ENCODE measurements around the gene SUMO4. TPM values are rescaled to one million over a fixed set of nuclear protein-coding genes. Genes with fewer than 3 reads are reported as not detected.

Gene SUMO4
- total RNA-seq, 1 donor from 2014 or later, result 1.1 TPM

DNA sequence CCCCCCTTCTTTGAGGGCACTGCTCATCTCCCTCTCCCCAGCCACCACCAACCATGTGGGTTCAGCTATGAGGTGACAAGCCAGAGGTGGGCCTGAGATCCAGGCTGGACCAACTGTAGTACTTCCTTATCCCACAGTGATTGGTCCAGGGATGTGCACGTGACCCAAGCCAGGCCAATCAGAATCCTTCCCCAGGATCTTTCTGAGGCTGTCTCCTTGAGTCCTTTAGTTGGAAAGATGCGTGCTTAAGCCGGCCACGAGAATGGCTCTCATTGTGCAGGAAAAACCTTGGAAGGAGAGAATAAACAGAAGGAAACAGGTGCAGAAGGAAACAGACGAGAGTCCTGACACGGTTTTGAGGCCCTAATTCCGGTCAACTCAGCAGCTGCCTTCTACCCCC, 45.5 kb downstream of the SUMO4 start:
- Mint-ChIP-seq H3K4me3 (ENCODE audit: unreplicated experiment) (no peak overlapping the region), H3K9me3 (ENCODE audit: low read depth) (no peaks in the 10 kb centered on the region), H3K4me1 (ENCODE audit: low read depth) (peaks cover 15% of the 10 kb centered on the region), H3K36me3 (ENCODE audit: low read depth) (no peaks in the 10 kb centered on the region), H3K27ac (ENCODE audit: unreplicated experiment) (no peak overlapping the region), H3K27me3 (ENCODE audit: low read depth) (peaks cover 2% of the 10 kb centered on the region)
- TF ChIP-seq, protein P1, sequence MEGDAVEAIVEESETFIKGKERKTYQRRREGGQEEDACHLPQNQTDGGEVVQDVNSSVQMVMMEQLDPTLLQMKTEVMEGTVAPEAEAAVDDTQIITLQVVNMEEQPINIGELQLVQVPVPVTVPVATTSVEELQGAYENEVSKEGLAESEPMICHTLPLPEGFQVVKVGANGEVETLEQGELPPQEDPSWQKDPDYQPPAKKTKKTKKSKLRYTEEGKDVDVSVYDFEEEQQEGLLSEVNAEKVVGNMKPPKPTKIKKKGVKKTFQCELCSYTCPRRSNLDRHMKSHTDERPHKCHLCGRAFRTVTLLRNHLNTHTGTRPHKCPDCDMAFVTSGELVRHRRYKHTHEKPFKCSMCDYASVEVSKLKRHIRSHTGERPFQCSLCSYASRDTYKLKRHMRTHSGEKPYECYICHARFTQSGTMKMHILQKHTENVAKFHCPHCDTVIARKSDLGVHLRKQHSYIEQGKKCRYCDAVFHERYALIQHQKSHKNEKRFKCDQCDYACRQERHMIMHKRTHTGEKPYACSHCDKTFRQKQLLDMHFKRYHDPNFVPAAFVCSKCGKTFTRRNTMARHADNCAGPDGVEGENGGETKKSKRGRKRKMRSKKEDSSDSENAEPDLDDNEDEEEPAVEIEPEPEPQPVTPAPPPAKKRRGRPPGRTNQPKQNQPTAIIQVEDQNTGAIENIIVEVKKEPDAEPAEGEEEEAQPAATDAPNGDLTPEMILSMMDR (IDR thresholded peaks at IDR 0.05), result no peak
- DNase-seq (ENCODE audit: low spot score), result no peak

DNA sequence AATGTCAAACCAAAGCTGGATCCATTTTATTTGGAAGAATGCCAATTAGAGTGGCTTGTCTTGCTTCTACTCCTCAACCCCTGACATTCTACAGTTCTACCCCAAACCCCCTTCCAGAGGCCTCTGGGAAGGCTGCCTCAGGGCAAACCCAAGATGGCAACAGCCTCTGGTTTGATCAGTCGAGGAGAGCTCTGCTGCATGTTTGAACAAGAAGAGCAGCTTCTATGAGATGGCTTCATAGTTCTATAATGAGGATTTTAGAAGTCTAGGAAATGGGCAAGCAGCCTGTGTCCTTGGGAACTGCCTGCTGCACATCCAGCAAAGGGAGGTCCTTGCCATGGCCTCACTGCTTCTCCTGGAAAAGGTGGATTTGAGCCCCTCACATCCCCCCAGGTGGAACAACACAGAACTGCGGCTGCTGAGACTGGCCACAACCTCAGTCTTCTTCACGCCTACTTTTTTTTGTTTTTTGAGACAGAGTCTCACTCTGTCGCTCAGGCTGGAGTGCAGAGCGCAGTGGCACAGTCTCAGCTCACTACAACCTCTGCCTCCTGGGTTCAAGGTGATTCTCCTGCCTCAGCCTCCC, 46.8 kb downstream of the SUMO4 start:
- no peaks in the 10 kb centered on the region for H3K36me3 Mint-ChIP-seq (ENCODE audit: low read depth)
- H3K27me3 Mint-ChIP-seq (ENCODE audit: low read depth), result peaks cover 2% of the 10 kb centered on the region
- TF ChIP-seq, protein P1 (IDR thresholded peaks at IDR 0.05), result peak; percentile 11
- DNase-seq (ENCODE audit: low spot score), result no peak
- H3K4me1 Mint-ChIP-seq (ENCODE audit: low read depth), result peaks cover 7% of the 10 kb centered on the region
- H3K27ac Mint-ChIP-seq (ENCODE audit: unreplicated experiment), result no peak overlapping the region
- H3K4me3 Mint-ChIP-seq (ENCODE audit: unreplicated experiment), result no peak overlapping the region
- H3K9me3 Mint-ChIP-seq (ENCODE audit: low read depth), result no peaks in the 10 kb centered on the region

DNA sequence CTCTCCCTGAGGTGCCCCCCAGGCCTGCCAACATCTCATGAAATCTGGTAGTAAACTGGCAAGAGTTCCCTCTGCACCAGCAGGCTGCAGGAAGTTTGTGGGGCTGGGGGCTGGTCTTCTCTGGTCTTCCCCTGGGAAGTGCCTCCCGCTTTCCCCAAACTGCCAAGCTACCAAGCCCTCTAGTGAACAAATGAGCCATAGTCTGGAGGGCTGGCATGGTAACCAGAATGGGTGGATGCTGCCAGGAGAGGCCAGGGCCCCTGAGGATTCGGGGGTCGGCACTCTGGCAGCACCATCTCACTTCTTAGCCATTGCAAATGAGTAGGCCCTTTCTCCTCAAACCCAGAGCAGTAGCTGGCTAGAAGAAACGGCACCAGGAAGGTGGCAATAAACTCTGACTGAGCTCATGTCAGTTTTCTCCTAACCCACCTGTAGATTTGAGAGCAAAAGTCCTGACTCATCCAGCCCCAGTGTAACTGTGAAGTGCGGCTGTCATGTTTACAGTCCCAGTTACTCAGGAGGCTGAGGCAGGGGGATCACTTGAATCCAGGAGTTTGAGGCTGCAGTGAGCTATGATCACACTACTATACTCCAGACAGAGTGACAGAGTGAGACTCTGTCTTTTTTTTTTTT, 48.9 kb downstream of the SUMO4 start:
- no peak overlapping the region for H3K4me3 Mint-ChIP-seq (ENCODE audit: unreplicated experiment)
- no peaks in the 10 kb centered on the region for H3K9me3 Mint-ChIP-seq (ENCODE audit: low read depth)
- no peaks in the 10 kb centered on the region for H3K36me3 Mint-ChIP-seq (ENCODE audit: low read depth)
- TF ChIP-seq, protein P1 (IDR thresholded peaks at IDR 0.05), result no peak
- H3K4me1 Mint-ChIP-seq (ENCODE audit: low read depth), result peaks cover 5% of the 10 kb centered on the region
- DNase-seq (ENCODE audit: low spot score), result no peak
- H3K27ac Mint-ChIP-seq (ENCODE audit: unreplicated experiment), result no peak overlapping the region
- peaks cover 2% of the 10 kb centered on the region for H3K27me3 Mint-ChIP-seq (ENCODE audit: low read depth)

DNA sequence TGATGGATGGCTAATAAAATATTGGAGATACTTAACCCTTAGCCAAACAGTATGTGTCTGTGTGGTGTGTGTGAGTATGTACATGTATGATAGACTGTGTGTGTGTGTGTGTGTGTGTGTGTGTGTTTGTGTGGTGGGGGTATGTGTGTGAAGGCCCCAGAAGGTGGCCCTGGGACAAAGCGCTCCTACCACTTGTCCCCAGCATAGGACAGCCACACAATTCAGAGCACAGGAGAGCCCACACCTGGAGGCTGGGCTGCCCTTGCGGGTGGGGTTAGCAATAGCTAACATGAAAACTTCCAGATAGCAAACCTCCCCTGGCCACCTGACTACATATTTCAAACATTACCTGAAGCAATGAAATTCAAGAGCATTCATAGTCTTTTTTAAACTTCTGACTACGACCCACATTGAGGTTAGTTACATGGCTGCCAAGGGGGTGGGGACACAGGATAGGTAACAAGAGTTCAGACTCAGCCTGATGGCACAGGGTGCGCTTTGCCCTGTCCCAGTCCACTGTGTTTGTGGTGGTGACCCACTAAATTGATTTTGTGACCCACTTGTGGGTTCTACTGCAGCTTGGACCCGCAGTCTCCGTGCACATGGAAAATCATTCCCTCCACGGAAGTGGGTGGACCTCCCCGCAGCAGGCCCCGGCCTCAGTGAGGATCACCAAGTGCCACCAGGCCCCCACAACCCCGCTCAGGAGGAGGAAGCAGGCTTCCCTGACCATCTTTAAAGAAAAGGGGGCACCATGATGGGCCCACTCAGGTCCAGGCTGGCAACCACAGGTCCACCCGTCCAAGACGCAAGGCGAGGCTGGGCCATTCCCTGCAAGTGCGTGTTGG, 50.0 kb downstream of the SUMO4 start:
- H3K27ac Mint-ChIP-seq (ENCODE audit: unreplicated experiment), result no peak overlapping the region
- H3K36me3 Mint-ChIP-seq (ENCODE audit: low read depth), result no peaks in the 10 kb centered on the region
- TF ChIP-seq, protein P1 (IDR thresholded peaks at IDR 0.05), result no peak
- no peaks in the 10 kb centered on the region for H3K9me3 Mint-ChIP-seq (ENCODE audit: low read depth)
- DNase-seq (ENCODE audit: low spot score), result no peak
- peak overlapping the region; percentile 49 for H3K4me3 Mint-ChIP-seq (ENCODE audit: unreplicated experiment)
- H3K27me3 Mint-ChIP-seq (ENCODE audit: low read depth), result peaks cover 2% of the 10 kb centered on the region
- peaks cover 15% of the 10 kb centered on the region for H3K4me1 Mint-ChIP-seq (ENCODE audit: low read depth)

Other genes with a start within 250 kb of the SUMO4 start
- gene TAB2, start 82.5 kb upstream of the SUMO4 start, total RNA-seq, result 49.3 to 54.9 TPM (median 54.1 TPM) in 3 replicates
- 0.25 to 0.39 TPM in 2 of 3 replicates, not detected in the other for gene ZC3H12D, start 84.8 kb downstream of the SUMO4 start, total RNA-seq
- gene PPIL4, start 145.8 kb downstream of the SUMO4 start, total RNA-seq, result 28.8 to 30.0 TPM (median 29.8 TPM) in 3 replicates
- 53.5 to 60.1 TPM (median 58.6 TPM) in 3 replicates for gene GINM1, start 166.1 kb downstream of the SUMO4 start, total RNA-seq
- gene KATNA1, start 248.5 kb downstream of the SUMO4 start, total RNA-seq, result 15.2 to 19.2 TPM (median 17.1 TPM) in 3 replicates

Measured in chondrocyte (in vitro differentiated cells).